CD4-positive, alpha-beta memory T cell (primary cell): Measurements from ENCODE around the gene SPATA4. TPM values are rescaled to one million over a fixed set of nuclear protein-coding genes. Genes with fewer than 3 reads are reported as not detected.
"Not testable (repeated sequence)": the region's sequence is repeated elsewhere in the genome, so short reads cannot be mapped to it uniquely, and the experiment has no call there.

ENCODE experiments used
- CTCF ChIA-PET: fragments of 350-600 bp; sonication (Branson Sonifier 250); formaldehyde crosslinking; loops from one replicate; lab custom pipeline; 2021; ENCODE audit warnings: inconsistent platforms; ENCODE audit not compliant: partially characterized antibody; lab: Charles Lee
- POLR2A ChIA-PET: fragments of 350-600 bp; sonication (Branson Sonifier 250); formaldehyde crosslinking; loops from one replicate; lab custom pipeline; 2021; ENCODE audit not compliant: partially characterized antibody; lab: Charles Lee
- DNase-seq, 5 donors: peaks; one replicate each; pipeline versions ENCODE4 v3.0.0 to v3.0.0-alpha.2; 2020 to 2022; ENCODE audit warnings: mixed read lengths in 1 of 5
- H3K27ac ChIP-seq: one replicate; pipeline ENCODE4 v1.7.0; 2013; ENCODE audit warnings: low read depth, low read length
- H3K27me3 ChIP-seq: 2 replicates; pipeline ENCODE4 v1.7.0; 2013; ENCODE audit warnings: mild to moderate bottlenecking, low read length, moderate library complexity; ENCODE audit not compliant: insufficient read depth
- H3K36me3 ChIP-seq: 2 replicates; pipeline ENCODE4 v1.7.0; 2013; ENCODE audit warnings: mild to moderate bottlenecking, low read length, moderate library complexity; ENCODE audit not compliant: insufficient read depth
- H3K4me1 ChIP-seq: 2 replicates; pipeline ENCODE4 v1.7.0; 2013; ENCODE audit warnings: mild to moderate bottlenecking, low read length, moderate library complexity; ENCODE audit not compliant: insufficient read depth
- H3K4me3 ChIP-seq, 2 donors: one replicate each; pipeline ENCODE4 v1.7.0; 2013; ENCODE audit warnings: low read length in 2 of 2, mild to moderate bottlenecking in 1 of 2
- H3K9me3 ChIP-seq, 2 donors: one replicate each; pipeline ENCODE4 v1.7.0; 2013; ENCODE audit warnings: low read length in 2 of 2, control low read depth in 1 of 2; ENCODE audit not compliant: control insufficient read depth in 1 of 2
- H3K27ac Mint-ChIP-seq, 7 donors: one replicate each; pipeline ENCODE4 v1.8.0; 2020 to 2021; ENCODE audit warnings: mixed read lengths in 7 of 7, mild to moderate bottlenecking in 6 of 7, inconsistent platforms in 3 of 7, moderate library complexity in 3 of 7
- H3K27me3 Mint-ChIP-seq, 2 donors: one replicate each; pipeline ENCODE4 v1.8.0; 2020 to 2021; ENCODE audit warnings: mixed read lengths in 2 of 2
- H3K36me3 Mint-ChIP-seq, 2 donors: one replicate each; pipeline ENCODE4 v1.8.0; 2020 to 2021; ENCODE audit warnings: mixed read lengths in 2 of 2, inconsistent platforms in 1 of 2, mild to moderate bottlenecking in 1 of 2
- H3K4me1 Mint-ChIP-seq, 4 donors: one replicate each; pipeline ENCODE4 v1.8.0; 2020 to 2021; ENCODE audit warnings: mixed read lengths in 4 of 4, mild to moderate bottlenecking in 1 of 4
- H3K4me3 Mint-ChIP-seq, 8 donors: one replicate each; pipeline ENCODE4 v1.8.0; 2020 to 2021; ENCODE audit warnings: mixed read lengths in 8 of 8, mild to moderate bottlenecking in 7 of 8, moderate library complexity in 6 of 8, inconsistent platforms in 3 of 8
- H3K9me3 Mint-ChIP-seq, 8 donors: one replicate each; pipeline ENCODE4 v1.8.0; 2020 to 2021; ENCODE audit warnings: mixed read lengths in 8 of 8, mild to moderate bottlenecking in 5 of 8, inconsistent platforms in 3 of 8, moderate library complexity in 1 of 8
- intact Hi-C: fragments of 100-400 bp; cut with micrococcal nuclease; formaldehyde crosslinking; loops from one replicate; pipeline ENCODE4 v1.15.1; 2023
- polyA plus RNA-seq, 2 donors: library from polyadenylated mRNA; unstranded; fragments of 300-500 nt; fragmentation: Illumina TruSeq; gene quantifications; one replicate each; pipeline ENCODE4 v1.2.3, GENCODE V29; 2021
- total RNA-seq, 2 experiments: library from RNA; stranded (reverse); gene quantifications; one replicate each; pipeline ENCODE4 v1.2.3, GENCODE V29; 2021

SPATA4 gene
- total and polyA plus RNA-seq, 4 experiments from 2014 or later, result not detected

GRCh38 chr4:176229645-176230044 is 34.3 kb upstream of the SPATA4 start:
- peaks cover 5 to 14% of the 10 kb centered on the region in 2 donors for H3K27me3 Mint-ChIP-seq
- Histone ChIP-seq H3K4me3 (no peak overlapping the region), H3K36me3 (no peaks in the 10 kb centered on the region), H3K27ac (no peak overlapping the region), H3K27me3 (no peaks in the 10 kb centered on the region), H3K4me1 (no peaks in the 10 kb centered on the region), H3K9me3 (no peaks in the 10 kb centered on the region)
- POLR2A ChIA-PET, result no interaction called here
- H3K9me3 Mint-ChIP-seq, result no peaks in the 10 kb centered on the region
- CTCF ChIA-PET, result no interaction called here
- DNase-seq, result no peak
- H3K4me1 Mint-ChIP-seq, result peaks cover 0 to 3% (median 0%) of the 10 kb centered on the region in 4 donors
- H3K4me3 Mint-ChIP-seq, result no peak overlapping the region
- intact Hi-C loops, result no loop called here
- H3K27ac Mint-ChIP-seq, result no peak overlapping the region
- H3K36me3 Mint-ChIP-seq, result no peaks in the 10 kb centered on the region

GRCh38 chr4:176226736-176227135 is 31.4 kb upstream of the SPATA4 start:
- H3K4me1 ChIP-seq, result no peaks in the 10 kb centered on the region
- Mint-ChIP-seq H3K4me3 (no peak overlapping the region), H3K27me3 (peaks cover 5 to 11% of the 10 kb centered on the region in 2 donors), H3K4me1 (no peaks in the 10 kb centered on the region), H3K27ac (no peak overlapping the region), H3K36me3 (no peaks in the 10 kb centered on the region), H3K9me3 (no peaks in the 10 kb centered on the region)
- CTCF ChIA-PET, result interaction anchor here (1.0 kb wide), 1 partner anchor 14 kb away, joined by 3 read pairs; no protein-coding TSS in a partner anchor
- H3K4me3 ChIP-seq, result no peak overlapping the region
- DNase-seq, result no peak
- H3K9me3 ChIP-seq, result no peaks in the 10 kb centered on the region
- no peaks in the 10 kb centered on the region for H3K27me3 ChIP-seq
- intact Hi-C loops, result no loop called here
- no peak overlapping the region for H3K27ac ChIP-seq
- no peaks in the 10 kb centered on the region for H3K36me3 ChIP-seq
- POLR2A ChIA-PET, result no interaction called here

- Mint-ChIP-seq H3K4me3 (no peak overlapping the region), H3K27ac (no peak overlapping the region), H3K36me3 (no peaks in the 10 kb centered on the region), H3K4me1 (no peaks in the 10 kb centered on the region), H3K9me3 (no peaks in the 10 kb centered on the region), H3K27me3 (peaks cover 4 to 5% of the 10 kb centered on the region in 2 donors)
- Histone ChIP-seq H3K4me3 (no peak overlapping the region), H3K36me3 (no peaks in the 10 kb centered on the region), H3K9me3 (no peaks in the 10 kb centered on the region), H3K27me3 (no peaks in the 10 kb centered on the region), H3K4me1 (no peaks in the 10 kb centered on the region), H3K27ac (no peak overlapping the region)
- intact Hi-C loops, result no loop called here
- CTCF ChIA-PET, result no interaction called here
- POLR2A ChIA-PET, result no interaction called here
- no peak for DNase-seq
Observed at GRCh38 chr4:176223561-176223960, 28.2 kb upstream of the SPATA4 start.

- Histone ChIP-seq H3K27ac (no peak overlapping the region), H3K36me3 (no peaks in the 10 kb centered on the region), H3K4me3 (no peak overlapping the region), H3K4me1 (no peaks in the 10 kb centered on the region), H3K9me3 (no peaks in the 10 kb centered on the region), H3K27me3 (no peaks in the 10 kb centered on the region)
- CTCF ChIA-PET, result no interaction called here
- H3K27ac Mint-ChIP-seq, result no peak overlapping the region
- intact Hi-C loops, result no loop called here
- no peaks in the 10 kb centered on the region for H3K9me3 Mint-ChIP-seq
- no peaks in the 10 kb centered on the region for H3K36me3 Mint-ChIP-seq
- H3K27me3 Mint-ChIP-seq, result peaks cover 0 to 4% of the 10 kb centered on the region in 2 donors
- H3K4me3 Mint-ChIP-seq, result no peak overlapping the region
- H3K4me1 Mint-ChIP-seq, result no peaks in the 10 kb centered on the region
- DNase-seq, result no peak
- POLR2A ChIA-PET, result no interaction called here
Observed at GRCh38 chr4:176222149-176222548, 26.8 kb upstream of the SPATA4 start.

GRCh38 chr4:176217510-176217909 is 22.1 kb upstream of the SPATA4 start:
- Histone ChIP-seq H3K27ac (no peak overlapping the region), H3K4me1 (no peaks in the 10 kb centered on the region), H3K9me3 (no peaks in the 10 kb centered on the region), H3K4me3 (no peak overlapping the region), H3K27me3 (no peaks in the 10 kb centered on the region), H3K36me3 (no peaks in the 10 kb centered on the region)
- Mint-ChIP-seq H3K9me3 (peaks cover 0 to 2% (median 0%) of the 10 kb centered on the region in 8 donors), H3K4me3 (no peak overlapping the region), H3K27me3 (peaks cover 0 to 1% of the 10 kb centered on the region in 2 donors), H3K36me3 (no peaks in the 10 kb centered on the region), H3K4me1 (no peaks in the 10 kb centered on the region), H3K27ac (no peak overlapping the region)
- intact Hi-C loops, result no loop called here
- no peak for DNase-seq
- CTCF ChIA-PET, result no interaction called here
- POLR2A ChIA-PET, result no interaction called here

GRCh38 chr4:176212351-176212750 is 17.0 kb upstream of the SPATA4 start:
- H3K27me3 ChIP-seq, H3K36me3 ChIP-seq, H3K9me3 ChIP-seq, H3K27ac Mint-ChIP-seq, POLR2A ChIA-PET, DNase-seq, H3K27ac ChIP-seq, H3K9me3 Mint-ChIP-seq, H3K4me1 Mint-ChIP-seq, H3K4me3 Mint-ChIP-seq, H3K4me3 ChIP-seq, H3K4me1 ChIP-seq, intact Hi-C loops, H3K36me3 Mint-ChIP-seq: not testable (repeated sequence)
- peaks cover 11% of the 10 kb centered on the region in 2 donors for H3K27me3 Mint-ChIP-seq
- CTCF ChIA-PET, result interaction anchor here (1.4 kb wide), 1 partner anchor 14 kb away, joined by 3 read pairs; no protein-coding TSS in a partner anchor

GRCh38 chr4:176210579-176211296 is 15.4 kb upstream of the SPATA4 start:
- intact Hi-C loops, result no loop called here
- Mint-ChIP-seq H3K27me3 (peaks cover 11 to 12% of the 10 kb centered on the region in 2 donors), H3K9me3 (peaks cover 0 to 5% (median 0%) of the 10 kb centered on the region in 8 donors), H3K36me3 (no peaks in the 10 kb centered on the region), H3K4me1 (no peaks in the 10 kb centered on the region), H3K4me3 (no peak overlapping the region), H3K27ac (no peak overlapping the region)
- Histone ChIP-seq H3K27ac (no peak overlapping the region), H3K36me3 (no peaks in the 10 kb centered on the region), H3K4me3 (no peak overlapping the region), H3K9me3 (no peaks in the 10 kb centered on the region), H3K4me1 (no peaks in the 10 kb centered on the region), H3K27me3 (no peaks in the 10 kb centered on the region)
- POLR2A ChIA-PET, result no interaction called here
- DNase-seq, result no peak
- CTCF ChIA-PET, result interaction anchor here (1.4 kb wide), 1 partner anchor 9 kb away, joined by 3 read pairs; no protein-coding TSS in a partner anchor
